ENCODE data around the gene CD47.

DNA sequence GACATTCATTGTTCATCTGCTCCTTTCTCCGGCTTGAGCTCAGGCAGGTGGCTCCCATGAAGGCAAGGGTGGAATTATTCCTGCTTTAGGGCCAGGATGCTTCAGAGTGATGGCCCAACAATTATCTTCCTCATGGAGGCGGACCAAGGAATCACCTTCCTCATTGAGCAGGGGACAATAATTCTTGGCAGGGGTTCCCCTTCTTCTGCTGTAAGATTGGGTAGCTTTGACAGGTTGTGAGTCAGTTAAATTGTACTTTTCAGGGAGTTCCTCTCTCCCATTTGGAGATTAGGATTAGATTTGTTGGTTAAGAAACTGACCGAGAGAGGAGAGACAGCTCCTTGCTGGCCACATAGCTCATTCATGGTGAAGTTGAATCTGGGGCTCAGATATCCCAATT is 31.4 kb upstream of the CD47 start:
- TF ChIP-seq, protein P1, sequence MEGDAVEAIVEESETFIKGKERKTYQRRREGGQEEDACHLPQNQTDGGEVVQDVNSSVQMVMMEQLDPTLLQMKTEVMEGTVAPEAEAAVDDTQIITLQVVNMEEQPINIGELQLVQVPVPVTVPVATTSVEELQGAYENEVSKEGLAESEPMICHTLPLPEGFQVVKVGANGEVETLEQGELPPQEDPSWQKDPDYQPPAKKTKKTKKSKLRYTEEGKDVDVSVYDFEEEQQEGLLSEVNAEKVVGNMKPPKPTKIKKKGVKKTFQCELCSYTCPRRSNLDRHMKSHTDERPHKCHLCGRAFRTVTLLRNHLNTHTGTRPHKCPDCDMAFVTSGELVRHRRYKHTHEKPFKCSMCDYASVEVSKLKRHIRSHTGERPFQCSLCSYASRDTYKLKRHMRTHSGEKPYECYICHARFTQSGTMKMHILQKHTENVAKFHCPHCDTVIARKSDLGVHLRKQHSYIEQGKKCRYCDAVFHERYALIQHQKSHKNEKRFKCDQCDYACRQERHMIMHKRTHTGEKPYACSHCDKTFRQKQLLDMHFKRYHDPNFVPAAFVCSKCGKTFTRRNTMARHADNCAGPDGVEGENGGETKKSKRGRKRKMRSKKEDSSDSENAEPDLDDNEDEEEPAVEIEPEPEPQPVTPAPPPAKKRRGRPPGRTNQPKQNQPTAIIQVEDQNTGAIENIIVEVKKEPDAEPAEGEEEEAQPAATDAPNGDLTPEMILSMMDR (IDR thresholded peaks at IDR 0.05; ENCODE audit: poor library complexity): no peak
- TF ChIP-seq EZH2 (IDR thresholded peaks at IDR 0.05; ENCODE audit: borderline replicate concordance): no peak
